ENCODE data around the gene KLHL35.

GRCh38 chr11:75398906-75399305, 34.1 kb downstream of the KLHL35 start:
- no peak for TF ChIP-seq CTCF (IDR thresholded peaks at IDR 0.05; ENCODE audit: borderline replicate concordance, extremely low read depth, low read length, poor library complexity, severe bottlenecking)
- no peak for TF ChIP-seq EZH2 (IDR thresholded peaks at IDR 0.05; ENCODE audit: borderline replicate concordance, low read depth, low read length, severe bottlenecking)
